Renal cortical epithelial cell (primary cell): ENCODE results near the gene EPB41L4A. TPM values are rescaled to one million over a fixed set of nuclear protein-coding genes. Genes with fewer than 3 reads are reported as not detected.
"Not testable (repeated sequence)": the region's sequence is repeated elsewhere in the genome, so short reads cannot be mapped to it uniquely, and the experiment has no call there.

ENCODE experiments used
- DNase-seq: peaks from one replicate; pipeline ENCODE4 v3.0.0-alpha.2; 2011; ENCODE audit warnings: low read depth
- total RNA-seq: library from RNA; depleted of rRNA; stranded (reverse); fragments of >200 nt; gene quantifications from 2 replicates; pipeline ENCODE4 v1.2.3, GENCODE V29; 2014

Gene EPB41L4A, protein sequence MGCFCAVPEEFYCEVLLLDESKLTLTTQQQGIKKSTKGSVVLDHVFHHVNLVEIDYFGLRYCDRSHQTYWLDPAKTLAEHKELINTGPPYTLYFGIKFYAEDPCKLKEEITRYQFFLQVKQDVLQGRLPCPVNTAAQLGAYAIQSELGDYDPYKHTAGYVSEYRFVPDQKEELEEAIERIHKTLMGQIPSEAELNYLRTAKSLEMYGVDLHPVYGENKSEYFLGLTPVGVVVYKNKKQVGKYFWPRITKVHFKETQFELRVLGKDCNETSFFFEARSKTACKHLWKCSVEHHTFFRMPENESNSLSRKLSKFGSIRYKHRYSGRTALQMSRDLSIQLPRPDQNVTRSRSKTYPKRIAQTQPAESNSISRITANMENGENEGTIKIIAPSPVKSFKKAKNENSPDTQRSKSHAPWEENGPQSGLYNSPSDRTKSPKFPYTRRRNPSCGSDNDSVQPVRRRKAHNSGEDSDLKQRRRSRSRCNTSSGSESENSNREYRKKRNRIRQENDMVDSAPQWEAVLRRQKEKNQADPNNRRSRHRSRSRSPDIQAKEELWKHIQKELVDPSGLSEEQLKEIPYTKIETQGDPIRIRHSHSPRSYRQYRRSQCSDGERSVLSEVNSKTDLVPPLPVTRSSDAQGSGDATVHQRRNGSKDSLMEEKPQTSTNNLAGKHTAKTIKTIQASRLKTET
- total RNA-seq, result 18.1 and 26.1 TPM in 2 replicates

DNA sequence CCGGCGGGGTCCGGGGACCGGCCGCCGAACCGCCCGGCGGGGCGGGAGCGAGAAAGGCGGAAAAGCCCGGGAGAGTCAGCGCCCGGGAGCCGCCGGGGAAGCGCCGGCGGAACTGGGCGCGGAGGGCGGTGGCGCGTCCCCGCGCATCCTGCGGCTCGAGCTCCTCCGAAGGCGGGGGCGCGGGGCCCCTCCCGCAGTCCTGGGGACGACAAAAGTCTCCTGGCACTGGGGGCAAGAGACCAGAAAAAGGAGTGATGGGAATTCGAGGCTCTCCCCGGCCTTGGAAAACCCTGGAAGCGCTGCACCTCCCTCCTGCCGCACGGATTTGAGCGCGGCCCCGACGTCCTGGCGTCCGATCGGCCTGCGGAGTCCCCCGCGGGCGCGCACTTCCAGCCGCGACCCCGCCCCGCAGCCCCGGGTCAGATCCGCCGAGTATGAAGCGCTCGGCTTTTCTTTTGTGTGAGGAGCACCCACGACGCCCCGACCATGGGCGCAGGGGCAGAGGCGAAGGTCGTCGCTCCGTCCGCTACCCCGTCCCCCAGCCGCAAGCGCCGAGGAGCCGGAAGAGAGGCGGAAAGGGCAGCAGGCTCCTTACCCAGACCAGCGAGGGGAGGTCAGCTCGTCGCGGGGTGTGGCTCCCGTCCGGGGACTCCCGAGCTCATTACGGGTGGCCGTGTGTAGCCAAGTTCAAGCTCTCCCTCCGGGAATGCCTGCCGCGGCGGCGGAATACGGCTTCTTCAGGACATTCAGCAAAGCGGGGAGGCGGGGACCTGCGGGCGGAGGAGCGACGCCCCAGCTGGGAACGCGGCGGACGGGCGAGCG is at the start of gene EPB41L4A:
EPB41L4A (minus strand) TSS at position 114 of the 822 bp plus-strand sequence. CDS start 238 bp downstream, outside the sequence.
- DNase-seq, result peak; percentile 46

DNA sequence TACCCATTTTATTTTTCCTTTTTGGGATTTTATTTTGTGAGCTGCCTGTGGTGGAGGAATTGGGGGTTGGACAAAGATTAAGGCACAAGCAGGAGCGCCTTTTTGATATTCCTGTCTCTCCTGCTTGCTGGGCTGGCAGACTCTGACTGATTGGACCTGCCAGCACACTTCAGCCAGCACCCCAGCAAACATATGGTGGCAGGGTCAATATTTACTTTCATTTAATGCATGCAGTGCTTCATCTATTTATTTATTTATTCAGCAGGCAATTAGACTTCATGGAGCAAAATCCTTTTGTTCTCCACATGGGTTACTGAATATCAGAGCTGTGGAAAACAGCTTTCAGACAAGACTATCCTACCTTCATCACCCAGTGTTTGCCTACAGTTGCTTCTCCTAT is 48.4 kb upstream of the EPB41L4A start:
- no peak for DNase-seq

DNA sequence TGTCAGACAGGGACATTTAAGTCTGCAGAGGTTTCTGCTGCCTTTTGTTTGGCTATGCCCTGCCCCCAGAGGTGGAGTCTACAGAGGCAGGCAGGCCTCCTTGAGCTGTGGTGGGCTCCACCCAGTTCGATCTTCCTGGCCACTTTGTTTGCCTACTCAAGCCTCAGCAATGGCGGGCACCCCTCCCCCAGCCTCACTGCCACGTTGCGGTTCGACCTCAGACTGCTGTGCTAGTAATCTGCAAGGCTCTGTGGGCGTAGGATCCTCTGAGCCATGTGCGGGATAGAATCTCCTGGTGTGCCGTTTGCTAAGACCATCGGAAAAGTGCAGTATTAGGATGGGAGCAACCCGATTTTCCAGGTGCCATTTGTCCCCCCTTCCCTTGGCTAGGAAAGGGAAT is 47.2 kb upstream of the EPB41L4A start:
- not testable (repeated sequence) for DNase-seq

DNA sequence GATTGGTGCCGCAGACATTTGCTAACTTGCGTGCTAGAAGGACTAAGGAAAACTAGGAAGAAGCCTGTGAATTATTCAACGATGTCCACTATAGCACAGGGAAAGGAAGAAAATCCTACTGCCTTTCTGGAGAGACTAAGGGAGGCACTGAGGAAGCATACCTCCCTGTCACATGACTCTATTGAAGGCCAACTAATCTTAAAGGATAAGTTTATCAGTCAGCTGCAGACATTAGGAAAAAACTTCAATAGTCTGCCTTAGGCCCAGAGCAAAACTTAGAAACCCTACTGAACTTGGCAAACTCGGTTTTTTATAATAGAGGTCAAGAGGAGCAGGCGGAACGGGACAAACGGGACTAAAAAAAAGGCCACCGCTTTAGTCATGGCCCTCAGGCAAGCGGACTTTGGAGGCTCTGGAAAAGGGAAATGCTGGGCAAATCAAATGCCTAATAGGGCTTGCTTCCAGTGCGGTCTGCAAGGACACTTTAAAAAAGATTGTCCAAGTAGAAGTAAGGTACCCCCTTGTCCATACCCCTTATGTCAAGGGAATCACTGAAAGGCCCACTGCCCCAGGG is 28.2 kb upstream of the EPB41L4A start:
- DNase-seq, result not testable (repeated sequence)

DNA sequence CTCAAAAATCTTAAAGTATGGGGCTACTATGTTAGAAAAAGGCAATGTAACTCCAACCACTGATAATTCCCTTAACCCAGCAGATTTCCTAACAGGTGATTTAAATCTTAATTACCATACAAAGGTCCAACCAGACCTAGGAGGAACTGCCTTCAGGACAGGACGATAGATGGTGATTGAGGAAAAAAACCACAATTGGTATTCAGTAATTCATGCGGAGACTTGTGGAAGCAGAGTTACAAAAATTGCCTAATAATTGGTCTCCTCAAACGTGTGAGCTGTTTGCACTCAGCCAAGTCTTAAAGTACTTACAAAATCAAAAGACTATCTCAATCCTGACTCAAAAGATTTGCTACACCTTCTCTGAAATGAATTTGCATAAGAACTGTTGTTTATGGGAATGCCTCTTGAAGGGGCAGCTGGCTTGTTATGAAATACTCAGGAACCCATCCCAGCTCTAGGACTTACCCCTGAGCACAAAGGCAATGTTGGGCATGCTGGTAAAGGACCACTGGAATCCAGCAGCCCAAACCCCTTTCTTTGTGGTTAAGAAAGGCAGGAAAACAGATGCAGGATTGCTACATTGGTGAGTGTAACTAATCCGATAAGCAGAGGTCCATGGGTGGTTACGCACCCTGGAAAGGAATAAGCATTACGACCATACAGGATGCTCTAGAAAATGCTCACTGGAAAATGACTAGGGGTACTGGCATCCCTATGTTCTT is 26.7 kb upstream of the EPB41L4A start:
- DNase-seq, result no peak

DNA sequence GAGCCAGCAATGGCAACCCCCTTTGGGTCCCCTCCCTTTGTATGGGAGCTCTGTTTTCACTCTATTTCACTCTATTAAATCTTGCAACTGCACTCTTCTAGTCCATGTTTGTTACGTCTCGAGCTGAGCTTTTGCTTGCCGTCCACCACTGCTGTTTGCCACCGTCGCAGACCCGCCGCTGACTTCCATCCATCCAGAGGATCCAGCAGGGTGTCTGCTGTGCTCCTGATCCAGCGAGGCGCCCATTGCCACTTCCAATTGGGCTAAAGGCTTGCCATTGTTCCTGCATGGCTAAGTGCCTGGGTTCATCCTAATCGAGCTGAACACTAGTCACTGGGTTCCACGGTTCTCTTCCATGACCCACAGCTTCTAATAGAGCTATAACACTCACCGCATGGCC is 24.9 kb upstream of the EPB41L4A start:
- DNase-seq, result not testable (repeated sequence)

DNA sequence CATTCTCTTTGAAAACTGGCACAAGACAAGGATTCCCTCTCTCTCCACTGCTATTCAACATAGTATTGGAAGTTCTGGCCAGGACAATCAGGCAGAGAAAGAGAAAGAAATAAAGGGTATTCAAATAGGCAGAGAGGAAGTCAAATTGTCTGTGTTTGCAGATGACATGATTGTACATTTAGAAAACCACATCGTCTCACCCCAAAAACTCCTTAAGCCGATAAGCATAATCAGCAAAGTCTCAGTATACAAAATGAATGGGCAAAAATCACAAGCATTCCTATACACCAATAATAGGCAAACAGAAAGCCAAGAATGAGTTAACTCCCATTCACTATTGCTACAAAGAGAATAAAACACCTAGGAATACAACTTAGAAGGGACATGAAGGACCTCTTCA is 21.0 kb upstream of the EPB41L4A start:
- DNase-seq, result no peak

DNA sequence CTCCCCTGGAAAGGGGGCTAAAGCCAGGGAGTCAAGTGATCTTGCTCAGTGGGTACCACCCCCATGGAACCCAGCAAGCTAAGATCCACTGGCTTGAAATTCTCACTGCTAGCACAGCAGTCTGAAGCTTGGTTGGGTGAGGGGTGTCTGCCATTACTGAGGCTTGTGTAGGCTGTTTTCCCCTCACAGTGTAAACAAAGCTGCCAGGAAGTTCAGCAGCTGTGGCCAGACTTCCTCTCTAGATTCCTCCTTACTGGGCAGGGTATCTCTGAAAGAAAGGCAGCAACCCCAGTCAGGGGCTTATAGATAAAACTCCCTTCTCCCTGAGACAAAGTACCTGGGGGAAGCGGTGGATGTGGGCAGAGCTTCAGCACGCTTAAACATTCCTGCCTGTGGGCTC is 17.1 kb upstream of the EPB41L4A start:
- no peak for DNase-seq

DNA sequence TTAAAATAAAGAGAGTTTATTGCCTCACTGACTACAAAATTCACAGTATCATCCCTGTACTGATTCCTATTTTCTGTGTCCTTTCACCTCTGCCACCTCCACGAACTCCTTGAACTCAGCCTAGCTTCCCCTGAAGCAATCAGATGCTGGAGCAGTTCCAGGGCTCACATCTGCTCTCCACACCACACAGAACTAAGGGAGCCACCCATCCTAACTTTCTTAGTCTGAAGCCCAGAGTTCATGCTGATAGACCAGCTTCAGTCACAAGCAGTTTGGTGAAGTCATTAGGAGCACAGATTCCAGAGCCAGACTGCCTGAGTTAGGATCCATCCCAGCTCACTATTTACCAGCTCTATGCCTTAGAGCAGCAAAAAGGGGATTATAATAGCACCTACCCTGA is 15.6 kb upstream of the EPB41L4A start:
- DNase-seq, result no peak

DNA sequence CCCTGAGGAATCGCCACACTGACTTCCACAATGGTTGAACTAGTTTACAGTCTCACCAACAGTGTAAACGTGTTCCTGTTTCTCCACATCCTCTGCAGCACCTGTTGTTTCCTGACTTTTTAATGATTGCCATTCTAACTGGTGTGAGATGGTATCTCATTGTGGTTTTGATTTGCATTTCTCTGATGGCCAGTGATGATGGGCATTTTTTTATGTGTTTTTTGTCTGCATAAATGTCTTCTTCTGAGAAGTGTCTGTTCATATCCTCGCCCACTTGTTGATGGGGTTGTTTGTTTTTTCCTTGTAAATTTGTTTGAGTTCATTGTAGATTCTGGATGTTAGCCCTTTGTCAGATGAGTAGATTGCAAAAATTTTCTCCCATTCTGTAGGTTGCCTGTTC is 7.1 kb upstream of the EPB41L4A start:
- not testable (repeated sequence) for DNase-seq

DNA sequence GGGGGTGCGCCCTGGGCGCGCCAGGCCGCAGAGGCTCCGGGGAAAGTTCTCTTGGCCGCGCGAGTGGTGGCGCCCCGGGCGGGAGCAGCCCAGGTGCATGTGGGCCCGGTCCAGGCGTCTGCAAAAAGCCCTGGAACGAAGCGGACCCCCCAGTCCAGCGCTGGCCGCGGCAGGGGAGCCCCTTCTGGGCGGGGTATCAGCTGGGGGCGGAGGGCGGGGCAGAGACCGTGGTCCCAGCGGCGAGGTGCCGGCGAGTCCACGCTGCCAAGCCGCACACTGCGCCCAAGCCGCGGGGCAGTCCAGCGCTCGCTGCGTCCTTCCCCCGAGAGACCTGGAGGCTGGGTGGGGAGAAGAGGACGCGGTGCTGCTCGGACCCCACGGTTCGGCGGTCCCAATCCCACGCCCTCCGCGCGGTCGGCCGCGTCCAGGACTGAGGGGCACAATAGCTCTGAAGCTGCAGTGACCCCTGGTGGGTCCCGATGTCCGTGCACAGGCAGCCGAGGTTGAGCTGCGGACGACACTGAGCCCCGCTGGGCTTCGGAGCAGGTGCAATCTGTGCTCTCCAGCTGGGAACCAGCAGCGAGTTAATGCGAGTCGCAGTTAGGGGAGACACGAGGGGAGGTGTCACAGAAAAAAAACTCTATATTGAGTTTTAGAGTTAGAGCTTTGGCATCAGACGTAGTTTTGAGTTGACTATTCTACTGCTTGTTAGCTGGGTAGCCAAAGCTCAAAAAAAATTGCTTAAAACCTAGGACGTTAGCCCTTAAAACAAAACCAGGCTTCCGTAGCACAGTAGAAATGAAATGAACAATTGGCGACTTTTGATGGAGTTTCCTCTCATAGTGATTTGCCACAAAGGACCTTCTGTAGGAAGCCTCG is 1.1 kb upstream of the EPB41L4A start:
- peak; percentile 65 for DNase-seq

DNA sequence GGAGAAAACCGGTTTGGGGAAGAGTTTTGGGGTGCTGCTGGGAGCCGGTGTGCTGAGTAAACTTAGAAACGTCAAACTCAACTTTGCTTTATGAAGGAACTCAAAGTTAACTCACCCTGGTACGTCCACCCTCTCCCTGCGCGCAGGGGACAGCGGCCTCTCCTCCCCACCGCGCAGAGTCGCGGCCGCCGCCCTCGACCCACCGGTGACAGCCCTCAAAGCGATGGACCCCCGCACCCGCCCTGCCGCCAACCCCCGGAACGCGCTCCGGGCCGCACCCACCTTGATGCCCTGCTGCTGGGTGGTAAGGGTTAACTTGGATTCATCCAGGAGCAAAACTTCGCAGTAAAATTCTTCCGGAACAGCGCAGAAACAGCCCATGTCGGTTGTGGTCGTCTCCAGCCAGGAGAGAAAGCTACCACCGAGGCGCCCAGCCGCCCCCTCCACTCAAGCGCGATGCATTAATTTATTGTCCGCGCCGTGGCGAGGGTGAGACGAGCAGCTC is 366 bp downstream of the EPB41L4A start:
- DNase-seq, result no peak

DNA sequence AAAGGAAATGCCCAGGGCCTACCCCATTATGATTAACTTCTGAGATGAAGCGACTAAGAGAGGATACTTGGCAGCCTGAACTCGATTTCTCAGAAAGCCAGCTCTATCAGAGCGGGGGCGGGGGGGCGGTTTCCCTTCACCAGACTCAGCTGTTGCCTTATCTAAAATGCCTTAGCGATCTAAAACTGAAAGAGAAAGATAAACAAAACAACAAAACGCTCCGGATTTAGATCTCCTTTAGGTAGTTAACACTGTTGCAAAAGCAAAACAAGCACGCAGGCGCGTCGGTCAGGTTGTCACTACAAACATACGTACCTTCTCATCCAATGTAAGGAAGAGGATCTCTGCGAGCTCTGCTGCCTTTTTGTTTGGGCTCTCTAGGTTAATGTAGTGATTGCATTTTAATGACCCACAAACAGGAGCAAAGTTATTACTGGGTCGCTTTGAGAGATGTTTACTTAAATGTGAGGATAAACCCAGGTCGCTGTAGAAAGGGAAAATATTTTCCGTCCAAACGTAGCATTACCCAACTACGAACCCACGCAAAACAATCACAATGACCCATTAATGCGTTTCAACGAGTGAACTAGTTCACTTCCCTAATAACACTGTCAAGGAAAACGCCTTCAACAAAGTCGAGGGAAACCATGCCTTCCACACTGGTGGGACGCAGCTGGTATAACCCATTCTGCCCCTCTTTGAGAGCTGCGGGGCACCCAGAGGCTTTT is 982 bp downstream of the EPB41L4A start:
- DNase-seq, result peak; percentile 57

DNA sequence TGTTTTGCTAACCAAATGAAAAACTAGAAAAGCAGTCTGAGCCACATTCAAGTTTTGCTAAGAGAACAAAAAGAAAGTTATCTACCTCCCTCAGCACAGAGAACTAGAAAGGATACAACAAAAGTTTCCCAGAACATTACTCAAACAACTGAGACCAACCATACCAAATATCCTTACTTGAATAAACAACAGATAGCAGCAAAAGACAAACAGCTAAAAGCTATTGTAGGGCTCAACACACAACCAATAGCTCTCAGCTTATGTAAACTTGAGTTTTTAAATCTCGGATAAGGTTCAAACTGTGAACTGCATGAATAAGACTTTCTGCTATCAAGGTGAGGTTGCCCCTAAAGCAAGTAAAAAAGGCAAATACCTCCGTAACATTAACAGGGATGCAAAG is 3.5 kb downstream of the EPB41L4A start:
- DNase-seq, result no peak

DNA sequence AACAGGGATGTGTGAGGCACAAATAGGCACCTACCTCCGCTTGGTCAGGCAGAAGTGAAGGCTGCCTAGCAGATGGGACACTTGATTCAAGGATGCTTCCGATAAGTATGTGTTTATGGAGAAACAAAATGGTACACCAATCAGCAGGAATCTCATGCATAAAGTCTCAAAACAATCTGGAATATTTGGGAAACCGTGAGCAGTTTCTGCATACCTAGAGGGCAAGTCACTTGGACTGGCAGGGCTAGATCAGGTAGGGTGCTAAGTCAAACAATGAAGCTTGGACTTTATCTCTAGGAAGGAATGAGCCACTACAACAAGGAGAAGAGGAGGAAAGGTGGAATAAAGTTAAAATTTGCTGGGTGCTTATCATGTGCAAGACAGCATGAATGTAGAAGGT is 5.5 kb downstream of the EPB41L4A start:
- peak; percentile 37 for DNase-seq

DNA sequence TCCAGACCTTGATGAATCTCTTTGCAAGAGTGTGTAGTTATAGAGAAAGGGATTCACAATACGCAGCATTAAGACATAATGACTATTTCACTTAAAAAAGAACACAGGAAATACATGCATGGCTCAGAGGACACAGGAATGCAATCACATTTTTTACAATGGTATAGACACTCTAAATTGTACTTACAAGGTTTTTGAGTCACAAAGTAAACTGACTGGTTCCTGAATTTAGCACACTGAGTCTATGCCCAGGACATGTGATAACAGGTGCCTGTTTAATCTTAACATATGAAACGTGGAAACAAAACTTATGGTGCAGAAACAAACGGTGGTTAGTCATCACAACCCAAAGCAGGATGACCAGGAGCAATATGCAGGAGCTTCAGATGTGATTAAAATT is 6.7 kb downstream of the EPB41L4A start:
- peak; percentile 87 for DNase-seq

DNA sequence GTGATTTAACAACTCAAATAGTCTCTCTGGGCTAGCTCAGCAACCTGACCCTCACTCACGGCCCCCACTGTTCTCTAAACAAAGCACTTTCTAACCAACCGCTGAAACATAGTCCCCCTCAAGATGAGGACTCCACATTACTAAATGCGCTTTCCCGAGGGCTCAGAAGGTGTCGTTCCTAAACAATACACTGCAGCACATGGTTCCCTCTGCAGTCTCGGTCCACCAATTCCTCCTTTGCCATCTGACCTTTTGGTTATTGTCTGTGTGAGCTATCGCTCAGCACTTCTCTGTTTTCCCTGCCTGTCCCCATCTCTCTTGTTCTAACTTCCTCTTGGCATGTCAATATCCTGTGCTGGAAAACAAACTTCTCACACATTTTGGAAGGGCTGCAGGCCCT is 7.2 kb downstream of the EPB41L4A start:
- no peak for DNase-seq

DNA sequence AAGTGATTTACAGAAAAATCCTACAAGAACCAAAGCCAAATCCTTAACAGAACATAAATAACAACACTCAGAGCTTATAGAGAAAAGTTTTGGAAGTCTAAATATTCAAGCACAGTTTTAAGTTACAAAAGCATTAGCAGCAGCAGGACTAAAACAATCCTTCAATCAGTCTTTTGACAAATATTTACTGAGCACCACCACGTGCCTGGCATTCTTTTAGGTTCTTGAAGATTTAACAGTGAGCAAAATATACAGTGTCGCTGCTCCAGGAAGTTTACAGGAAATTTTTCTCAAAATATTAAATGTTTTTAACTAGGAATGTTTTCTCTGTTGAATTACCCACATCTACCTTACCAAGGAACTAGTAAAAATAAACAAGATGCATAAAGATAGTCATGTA is 11.4 kb downstream of the EPB41L4A start:
- no peak for DNase-seq

DNA sequence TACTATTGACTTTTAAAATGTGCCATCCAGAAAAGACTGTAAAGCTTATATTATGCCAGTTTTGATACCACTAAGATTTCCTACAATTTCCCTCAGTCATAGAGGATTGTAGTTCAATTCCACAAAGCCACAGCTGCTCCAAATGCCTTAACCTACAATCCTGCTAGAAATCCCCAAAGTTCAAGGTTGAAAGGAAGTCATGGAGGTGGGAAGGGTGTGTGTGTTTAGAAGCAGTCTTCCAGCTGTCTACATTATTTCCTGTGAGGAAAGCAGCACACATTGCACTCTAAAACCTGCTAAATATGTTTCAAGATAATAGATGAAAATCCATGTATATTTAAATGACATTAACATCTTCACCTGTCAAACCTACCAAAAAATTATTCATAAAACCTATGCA is 11.8 kb downstream of the EPB41L4A start:
- DNase-seq, result no peak
